Aorta (tissue), 5 donors: ENCODE results near the gene KLHL30. TPM values are rescaled to one million over a fixed set of nuclear protein-coding genes. Genes with fewer than 3 reads are reported as not detected.

Experiments
- ATAC-seq: fragments of 200-7000 bp; cut with Tn5 transposase; one replicate; pipeline ENCODE4 v1.9.1; 2022; ENCODE audit warnings: moderate library complexity; ENCODE audit not compliant: low FRiP score
- DNase-seq, 2 donors: peaks; one replicate each; pipeline ENCODE4 v3.0.0-alpha.2; 2020
- H3K27ac ChIP-seq, 2 donors: one replicate each; pipeline ENCODE4 v1.5.1; 2013; ENCODE audit warnings: low read length in 2 of 2, mild to moderate bottlenecking in 2 of 2, moderate library complexity in 2 of 2, control low read depth in 1 of 2, inconsistent platforms in 1 of 2, low read depth in 1 of 2
- H3K27me3 ChIP-seq, 2 donors: one replicate each; pipeline ENCODE4 v1.6.1; 2013; ENCODE audit warnings: control low read depth in 1 of 2, low read length in 1 of 2, mild to moderate bottlenecking in 1 of 2, moderate library complexity in 1 of 2; ENCODE audit not compliant: insufficient read depth in 2 of 2, control insufficient read depth in 1 of 2
- H3K36me3 ChIP-seq, 2 donors: one replicate each; pipeline ENCODE4 v1.6.1; 2013; ENCODE audit warnings: control low read depth in 1 of 2, low read length in 1 of 2, mild to moderate bottlenecking in 1 of 2; ENCODE audit not compliant: insufficient read depth in 2 of 2, control insufficient read depth in 1 of 2
- H3K4me1 ChIP-seq, 2 donors: one replicate each; pipeline ENCODE4 v1.6.1; 2013; ENCODE audit warnings: low read length in 2 of 2, control low read depth in 1 of 2, mild to moderate bottlenecking in 1 of 2, moderate library complexity in 1 of 2; ENCODE audit not compliant: insufficient read depth in 2 of 2, control insufficient read depth in 1 of 2
- H3K4me3 ChIP-seq, 2 donors: one replicate each; pipeline ENCODE4 v1.5.1; 2013; ENCODE audit warnings: low read length in 2 of 2, control low read depth in 1 of 2, mild to moderate bottlenecking in 1 of 2
- H3K9me3 ChIP-seq: one replicate; pipeline ENCODE4 v1.6.1; 2013; ENCODE audit warnings: mild to moderate bottlenecking, low read length; ENCODE audit not compliant: control insufficient read depth
- WGBS, 2 donors: extraction: QIAGEN DNeasy Blood & Tissue Kit; methylation state at CpG; one replicate each; pipeline ENCODE4 v1.1.7; 2013; 5-methylcytosine and 5-hydroxymethylcytosine counted together
- intact Hi-C, 2 donors: fragments of 100-400 bp; cut with DNase I; formaldehyde crosslinking; loops; one replicate each; pipeline versions ENCODE4 v1.14.2 to v1.15.0; 2022
- polyA plus RNA-seq, 2 donors: library from polyadenylated mRNA; stranded (reverse); fragments of 200-250 nt; gene quantifications; one replicate each; pipeline ENCODE4 v1.2.3, GENCODE V29; 2013
- total RNA-seq, 2 donors: library from RNA; stranded (reverse); fragmentation: NEBNext Ultra II Directional; extraction: Animal tissue kit (Norgen Biotek cat#: 25700); gene quantifications; one replicate each; pipeline ENCODE4 v1.2.1, GENCODE V29; 2021
- donor health status: healthy with polysubstance abuse.
- donor health status: Bipolar disorder and iron deficiency.
- donor health status: DM: no; HTN: no; CAD: no.
- donor health status: DM: no; HTN: no; CAD: no.
- donor health status: DM: yes; HTN: yes; CAD: no.

KLHL30 gene
- total and polyA plus RNA-seq, 4 donors = 3.5 to 9.0 (median 6.7) TPM

DNA sequence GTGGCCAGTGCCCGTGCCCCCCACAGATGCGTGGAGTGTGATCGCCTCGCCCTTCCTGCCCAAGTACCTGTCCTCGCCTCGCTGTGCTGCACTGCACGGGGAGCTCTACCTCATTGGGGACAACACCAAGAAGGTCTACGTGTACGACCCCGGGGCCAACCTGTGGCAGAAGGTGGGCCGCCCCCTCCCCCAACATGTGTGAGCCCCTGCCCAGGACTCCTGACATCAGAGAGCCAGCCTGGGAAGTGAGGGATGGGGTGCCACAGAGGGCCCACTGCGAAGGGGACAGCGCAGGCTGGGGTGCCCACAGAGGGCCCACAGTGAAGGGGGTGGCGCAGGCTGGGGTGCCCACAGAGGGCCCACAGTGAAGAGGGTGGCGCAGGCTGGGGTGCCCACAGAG, 10.5 kb downstream of the KLHL30 start:
- 92 to 95% methylated on average over 14 to 15 of the region's 15 CpGs for WGBS, 2 donors
- Histone ChIP-seq H3K4me3 (no peak overlapping the region), H3K27ac (no peak overlapping the region), H3K27me3 (no peaks in the 10 kb centered on the region), H3K4me1 (no peaks in the 10 kb centered on the region), H3K36me3 (no peaks in the 10 kb centered on the region), H3K9me3 (no peaks in the 10 kb centered on the region)
- ATAC-seq (no peak), DNase-seq (no peak)
- intact Hi-C loops = loop anchor here in 1 of 2 donors (10.0 kb wide), 1 partner anchor 294 kb away; the partner anchor contains the start of gene RAMP1

DNA sequence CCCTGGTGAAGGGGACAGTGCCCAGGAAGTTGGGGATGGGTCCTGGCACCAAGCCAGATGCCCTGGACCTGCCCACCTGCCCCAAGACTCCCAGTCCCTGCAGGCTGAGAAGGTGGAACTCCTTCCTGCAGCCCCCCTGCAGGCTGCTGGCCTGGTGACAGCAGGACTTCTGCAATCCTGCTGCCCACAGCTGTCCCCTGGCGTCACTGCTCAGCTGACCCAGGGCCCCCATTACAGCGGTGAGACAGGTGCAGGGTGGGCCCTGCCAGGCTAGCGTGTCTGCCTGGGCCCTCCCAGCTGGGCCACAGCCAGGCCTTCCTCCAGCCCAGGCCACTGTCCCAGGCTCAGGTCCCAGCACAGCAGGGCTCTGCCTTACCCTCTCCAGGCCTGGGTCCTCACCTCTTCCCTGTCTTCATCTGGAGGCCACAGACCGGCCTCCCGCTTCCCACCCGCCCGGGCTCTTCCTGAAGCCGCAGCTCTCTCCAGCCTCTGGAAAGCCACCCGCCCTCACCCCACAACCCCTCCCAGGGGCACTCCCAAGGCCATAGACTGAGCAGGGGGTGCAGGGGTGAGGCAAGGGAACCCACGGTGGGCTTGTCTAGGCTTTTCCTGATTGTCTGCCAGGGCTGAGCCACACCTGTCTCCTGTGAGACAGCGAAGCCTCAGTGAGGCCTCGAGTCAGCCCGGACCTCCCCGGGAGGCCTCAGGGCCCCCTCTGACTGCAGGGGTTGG, 11.5 kb downstream of the KLHL30 start:
- Histone ChIP-seq H3K27me3 (no peaks in the 10 kb centered on the region), H3K27ac (no peak overlapping the region), H3K9me3 (no peaks in the 10 kb centered on the region), H3K4me1 (no peaks in the 10 kb centered on the region), H3K36me3 (no peaks in the 10 kb centered on the region), H3K4me3 (no peak overlapping the region)
- 82 to 84% methylated on average over 14 of the region's 14 CpGs for WGBS, 2 donors
- DNase-seq = no peak
- intact Hi-C loops = loop anchor here in 1 of 2 donors (10.0 kb wide), 1 partner anchor 295 kb away; the partner anchor contains the start of gene RAMP1
- no peak for ATAC-seq

DNA sequence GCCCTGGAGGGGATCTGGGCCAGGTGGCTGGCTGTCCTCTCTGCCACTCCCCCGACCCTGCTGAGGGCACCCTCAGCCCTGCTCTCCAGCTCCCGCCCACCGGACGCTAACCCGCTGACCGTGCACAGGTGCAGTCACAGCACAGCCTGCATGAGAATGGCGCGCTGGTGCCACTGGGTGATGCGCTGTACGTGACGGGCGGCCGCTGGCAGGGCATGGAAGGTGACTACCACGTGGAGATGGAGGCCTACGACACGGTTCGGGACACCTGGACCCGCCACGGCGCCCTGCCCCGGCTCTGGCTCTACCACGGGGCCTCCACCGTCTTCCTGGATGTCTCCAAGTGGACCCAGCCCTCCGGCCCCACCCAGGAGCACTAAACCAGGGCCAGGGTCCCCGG, 12.2 kb downstream of the KLHL30 start:
- intact Hi-C loops = no loop called here
- WGBS, 2 donors = 92 to 97% methylated on average over 15 to 25 of the region's 25 CpGs
- Histone ChIP-seq H3K9me3 (no peaks in the 10 kb centered on the region), H3K27ac (no peak overlapping the region), H3K36me3 (no peaks in the 10 kb centered on the region), H3K4me3 (no peak overlapping the region), H3K27me3 (no peaks in the 10 kb centered on the region), H3K4me1 (no peaks in the 10 kb centered on the region)
- no peak for DNase-seq
- no peak for ATAC-seq

DNA sequence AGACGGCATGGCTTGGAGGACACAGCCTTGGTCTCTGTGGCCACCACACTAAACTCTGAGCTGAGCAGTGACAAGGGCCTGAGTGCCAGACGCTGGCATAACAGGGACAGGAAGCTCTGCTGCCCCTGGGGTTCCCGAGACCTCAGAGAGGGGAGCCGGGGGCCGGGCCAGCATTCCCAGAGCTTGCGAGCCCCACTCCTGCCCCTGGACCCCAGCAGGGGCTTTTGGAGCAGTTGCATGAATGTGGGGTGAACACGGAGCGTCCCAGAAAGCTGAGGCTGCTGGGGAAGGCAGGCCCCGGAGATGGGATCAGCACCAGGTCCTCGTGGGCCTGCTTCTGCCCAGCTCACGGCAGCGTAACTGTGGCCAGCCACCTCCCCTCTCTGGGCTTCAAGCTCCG, 12.7 kb downstream of the KLHL30 start:
- ATAC-seq (no peak), DNase-seq (no peak)
- H3K4me1 ChIP-seq = no peaks in the 10 kb centered on the region
- 86 to 89% methylated on average over 13 of the region's 13 CpGs for WGBS, 2 donors
- H3K4me3 ChIP-seq = no peak overlapping the region
- intact Hi-C loops = no loop called here
- no peak overlapping the region for H3K27ac ChIP-seq
- no peaks in the 10 kb centered on the region for H3K9me3 ChIP-seq
- H3K27me3 ChIP-seq = no peaks in the 10 kb centered on the region
- H3K36me3 ChIP-seq = no peaks in the 10 kb centered on the region

DNA sequence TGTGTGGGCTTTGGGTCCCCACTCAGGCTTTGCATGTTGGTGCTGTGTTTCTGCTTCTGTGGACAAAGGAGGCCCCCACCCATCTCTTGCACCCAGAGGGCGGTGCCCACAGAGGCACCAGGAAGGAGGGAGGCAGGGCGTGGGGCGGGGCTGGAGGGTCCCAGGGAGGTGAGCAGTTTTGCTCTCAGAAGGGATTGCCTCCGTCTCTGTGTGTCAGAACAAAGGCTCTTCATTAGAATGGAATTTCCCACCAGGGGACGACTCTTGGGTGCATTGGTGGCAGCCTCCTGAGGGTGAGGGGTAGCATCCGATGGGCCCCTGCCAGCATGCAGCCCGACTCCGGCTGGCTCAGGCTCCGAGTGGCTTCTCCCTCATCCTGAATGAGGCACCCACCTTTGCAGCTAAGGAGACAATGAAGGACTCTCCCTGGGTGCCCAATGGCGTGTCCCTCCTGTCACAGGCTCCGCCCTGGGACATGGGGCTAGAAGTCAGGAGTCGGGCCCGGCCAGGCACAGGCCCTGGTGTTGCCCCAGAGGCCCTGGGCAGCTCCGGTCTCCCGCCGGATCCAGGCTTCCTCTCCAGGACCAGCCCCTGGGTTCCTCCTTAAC, 13.3 kb downstream of the KLHL30 start:
- Histone ChIP-seq H3K27me3 (no peaks in the 10 kb centered on the region), H3K27ac (no peak overlapping the region), H3K9me3 (no peaks in the 10 kb centered on the region), H3K4me1 (no peaks in the 10 kb centered on the region), H3K4me3 (no peak overlapping the region), H3K36me3 (no peaks in the 10 kb centered on the region)
- intact Hi-C loops = no loop called here
- 82 to 87% methylated on average over 12 to 16 of the region's 16 CpGs for WGBS, 2 donors
- ATAC-seq = no peak
- no peak for DNase-seq

DNA sequence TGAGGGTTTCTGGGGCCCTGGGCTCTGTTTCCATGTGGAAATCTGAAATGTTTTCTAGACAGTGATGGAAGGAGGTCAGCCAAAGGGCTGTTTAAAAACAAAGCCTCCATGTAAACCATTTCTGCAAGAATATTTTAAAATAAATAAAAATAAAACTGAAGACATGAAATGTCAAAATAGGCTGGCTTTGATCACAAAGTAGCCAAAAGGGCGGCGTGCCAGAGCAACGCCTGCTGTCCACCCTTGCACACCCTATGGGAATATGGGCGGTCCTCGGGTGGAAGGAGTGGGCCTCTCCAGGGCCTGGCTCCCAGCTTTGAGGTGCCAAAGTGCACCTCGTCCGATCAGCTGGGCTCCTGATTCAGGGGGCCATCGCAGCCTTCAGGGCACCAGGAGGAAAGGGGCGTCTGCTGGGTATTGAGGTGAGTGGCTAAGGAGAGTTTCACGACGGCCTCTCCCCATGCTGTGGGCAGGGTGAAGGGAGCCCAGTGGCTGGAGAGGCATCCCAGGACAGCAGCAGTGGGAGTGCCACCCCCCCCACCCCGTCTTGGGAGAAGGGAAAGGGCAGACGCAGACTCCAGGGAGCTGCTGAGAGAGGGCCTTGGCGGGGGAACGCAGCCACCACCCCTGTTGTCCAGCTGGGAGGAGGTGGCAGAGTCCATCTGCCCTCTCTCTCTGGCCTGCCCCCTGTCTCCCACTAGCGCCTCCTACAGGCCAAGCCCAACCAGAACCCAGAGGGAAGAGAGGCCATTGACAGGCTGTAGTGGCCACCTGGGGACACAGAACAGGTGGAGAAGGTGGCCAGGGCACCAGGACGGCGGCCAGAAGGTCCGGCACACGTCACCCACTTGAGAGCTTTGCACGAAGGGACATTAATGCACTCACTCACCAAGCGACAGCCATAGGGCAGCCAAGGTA, 14.6 kb downstream of the KLHL30 start:
- no peak for ATAC-seq
- no peaks in the 10 kb centered on the region for H3K27me3 ChIP-seq
- H3K4me1 ChIP-seq = no peaks in the 10 kb centered on the region
- WGBS, 2 donors = 80 to 84% methylated on average over 20 to 22 of the region's 22 CpGs
- no peaks in the 10 kb centered on the region for H3K9me3 ChIP-seq
- no peak overlapping the region for H3K27ac ChIP-seq
- no peaks in the 10 kb centered on the region for H3K36me3 ChIP-seq
- no peak overlapping the region for H3K4me3 ChIP-seq
- intact Hi-C loops = no loop called here
- DNase-seq = no peak

DNA sequence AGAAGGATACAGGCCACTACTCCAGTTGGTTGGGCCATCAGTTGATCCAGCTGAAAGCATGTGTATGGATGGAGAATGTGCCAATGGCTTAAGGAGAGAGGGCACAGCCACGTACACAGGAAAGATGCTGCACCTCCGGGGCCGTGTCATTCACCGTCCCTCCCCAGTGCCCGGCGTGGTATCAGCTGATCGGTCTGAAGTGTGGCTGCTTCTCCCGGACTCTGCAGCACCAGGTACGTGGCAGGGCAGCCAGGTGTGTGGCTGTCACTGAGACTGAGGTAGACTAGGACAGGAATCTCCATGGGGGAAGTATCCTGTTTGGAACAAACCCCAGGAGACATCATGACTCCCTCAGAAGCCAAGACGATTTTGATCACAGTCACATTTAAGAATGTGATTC, 16.1 kb downstream of the KLHL30 start:
- intact Hi-C loops = no loop called here
- ATAC-seq = no peak
- H3K36me3 ChIP-seq = no peaks in the 10 kb centered on the region
- H3K4me3 ChIP-seq = no peak overlapping the region
- no peaks in the 10 kb centered on the region for H3K4me1 ChIP-seq
- H3K9me3 ChIP-seq = no peaks in the 10 kb centered on the region
- no peaks in the 10 kb centered on the region for H3K27me3 ChIP-seq
- no peak overlapping the region for H3K27ac ChIP-seq
- no peak for DNase-seq
- 88 to 91% methylated on average over 10 of the region's 10 CpGs for WGBS, 2 donors

DNA sequence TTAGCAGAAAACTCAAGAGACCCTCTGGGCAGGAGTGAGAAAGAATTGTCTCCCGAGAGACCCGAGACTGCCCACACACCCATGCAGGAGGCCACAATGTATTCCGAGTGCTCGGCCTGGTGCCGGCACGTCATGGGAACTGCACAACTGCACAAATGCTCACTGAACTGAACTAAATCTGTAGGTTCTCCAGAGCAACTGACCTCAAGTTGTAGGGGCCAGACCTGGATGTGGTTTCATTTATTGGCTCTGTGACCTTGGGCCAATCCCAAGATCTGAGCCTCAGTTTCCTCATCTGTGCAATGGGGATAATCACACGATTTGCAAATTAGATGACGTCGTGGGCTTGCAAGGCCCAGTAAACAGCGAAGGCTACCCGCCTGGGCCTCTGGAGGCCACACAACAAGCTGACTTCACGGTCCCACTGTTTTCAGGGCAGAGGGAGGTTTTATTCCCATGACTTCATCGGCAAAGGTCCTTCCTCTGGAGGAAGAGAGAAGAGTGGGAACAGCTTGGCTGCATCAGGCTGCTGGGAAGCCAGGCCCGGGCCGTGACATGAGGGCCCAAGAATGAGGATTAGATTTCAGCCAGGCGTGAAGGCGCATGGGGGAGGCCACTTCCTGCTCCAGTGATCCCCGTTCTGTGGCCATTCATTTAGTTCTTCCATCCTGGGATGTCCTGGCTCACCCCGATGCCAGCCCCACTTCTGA, 16.7 kb downstream of the KLHL30 start:
- WGBS, 2 donors = 46 to 47% methylated on average over 19 of the region's 19 CpGs
- no peak overlapping the region for H3K27ac ChIP-seq
- intact Hi-C loops = no loop called here
- no peak overlapping the region for H3K4me3 ChIP-seq
- ATAC-seq = no peak
- no peaks in the 10 kb centered on the region for H3K36me3 ChIP-seq
- no peaks in the 10 kb centered on the region for H3K4me1 ChIP-seq
- H3K9me3 ChIP-seq = no peaks in the 10 kb centered on the region
- H3K27me3 ChIP-seq = no peaks in the 10 kb centered on the region
- no peak for DNase-seq
